GM10847 (cell line): ENCODE results near the gene IGLL1.

Source experiments
- POLR2A ChIP-seq: IDR thresholded peaks from 2 replicates; pipeline ENCODE4 v1.6.1; 2011; ENCODE audit not compliant: insufficient read length; ENCODE audit errors: extremely low read depth

The IGLL1 gene

GRCh38 chr22:23583836-23584235 lies 3.7 kb upstream of the IGLL1 start:
- TF ChIP-seq POLR2A: no peak

GRCh38 chr22:23583153-23583552 lies 3.1 kb upstream of the IGLL1 start:
- TF ChIP-seq POLR2A: no peak

GRCh38 chr22:23581260-23581650 lies 1.2 kb upstream of the IGLL1 start:
- TF ChIP-seq POLR2A: no peak

GRCh38 chr22:23580576-23581259 lies 628 bp upstream of the IGLL1 start:
- TF ChIP-seq POLR2A: no peak

- TF ChIP-seq POLR2A: no peak
Measured at GRCh38 chr22:23579280-23579679, 810 bp downstream of the IGLL1 start.

GRCh38 chr22:23578306-23578705 lies 1.8 kb downstream of the IGLL1 start:
- TF ChIP-seq POLR2A: no peak

GRCh38 chr22:23576681-23577080 lies 3.4 kb downstream of the IGLL1 start:
- TF ChIP-seq POLR2A: no peak

- no peak for TF ChIP-seq POLR2A
Measured at GRCh38 chr22:23575601-23576000, 4.5 kb downstream of the IGLL1 start.

GRCh38 chr22:23574877-23575276 lies 5.2 kb downstream of the IGLL1 start:
- no peak for TF ChIP-seq POLR2A

- TF ChIP-seq POLR2A: no peak
Measured at GRCh38 chr22:23574371-23574811, 5.7 kb downstream of the IGLL1 start.

- TF ChIP-seq POLR2A: no peak
Measured at GRCh38 chr22:23571486-23571885, 8.6 kb downstream of the IGLL1 start.

- no peak for TF ChIP-seq POLR2A
Measured at GRCh38 chr22:23570681-23571080, 9.4 kb downstream of the IGLL1 start.

- no peak for TF ChIP-seq POLR2A
Measured at GRCh38 chr22:23569716-23570115, 10.4 kb downstream of the IGLL1 start.

GRCh38 chr22:23569291-23569690 lies 10.8 kb downstream of the IGLL1 start:
- no peak for TF ChIP-seq POLR2A

- no peak for TF ChIP-seq POLR2A
Measured at GRCh38 chr22:23566705-23567475, 13.2 kb downstream of the IGLL1 start.

GRCh38 chr22:23565915-23566704 lies 14.0 kb downstream of the IGLL1 start:
- TF ChIP-seq POLR2A: no peak

- TF ChIP-seq POLR2A: no peak
Measured at GRCh38 chr22:23565305-23565914, 14.7 kb downstream of the IGLL1 start.
